ENCODE results near the gene PLD4.

PLD4 gene

GRCh38 chr14:104876251-104876699, 48.4 kb upstream of the PLD4 start:
- no peak for DNase-seq (ENCODE audit: low read depth in 1 of 2, low spot score in 1 of 2)

GRCh38 chr14:104877066-104877805, 47.4 kb upstream of the PLD4 start:
- DNase-seq (ENCODE audit: low read depth in 1 of 2, low spot score in 1 of 2), result no peak
- Histone ChIP-seq H3K27me3 (ENCODE audit: insufficient read depth, poor library complexity, severe bottlenecking) (peaks cover 4% of the 10 kb centered on the region), H3K4me3 (replicated peaks; ENCODE audit: insufficient read depth, low read length) (no peak overlapping the region), H3K27ac (replicated peaks) (no peak overlapping the region)
- no peak for TF ChIP-seq CTCF (IDR thresholded peaks at IDR 0.05; ENCODE audit: insufficient read depth, low read length)
- no peak for TF ChIP-seq REST (IDR thresholded peaks at IDR 0.05; ENCODE audit: insufficient replicate concordance, low read depth)
- no peak for TF ChIP-seq POLR2AphosphoS5 (IDR thresholded peaks at IDR 0.05; ENCODE audit: low read depth)
- no peak for TF ChIP-seq SPI1 (IDR thresholded peaks at IDR 0.05; ENCODE audit: borderline replicate concordance, low read depth)
- TF ChIP-seq GABPA (IDR thresholded peaks at IDR 0.05; ENCODE audit: low read depth), result no peak

More at GRCh38 chr14:104876251-104876699, 48.4 kb upstream of the PLD4 start:
- H3K27ac ChIP-seq (replicated peaks), result no peak overlapping the region
- TF ChIP-seq CTCF (IDR thresholded peaks at IDR 0.05; ENCODE audit: insufficient read depth, low read length) (no peak), SPI1 (IDR thresholded peaks at IDR 0.05; ENCODE audit: borderline replicate concordance, low read depth) (no peak), GABPA (IDR thresholded peaks at IDR 0.05; ENCODE audit: low read depth) (no peak), REST (IDR thresholded peaks at IDR 0.05; ENCODE audit: insufficient replicate concordance, low read depth) (no peak), POLR2AphosphoS5 (IDR thresholded peaks at IDR 0.05; ENCODE audit: low read depth) (no peak)
- H3K27me3 ChIP-seq (ENCODE audit: insufficient read depth, poor library complexity, severe bottlenecking), result peaks cover 2% of the 10 kb centered on the region
- no peak overlapping the region for H3K4me3 ChIP-seq (replicated peaks; ENCODE audit: insufficient read depth, low read length)

- no peak overlapping the region for H3K4me3 ChIP-seq (replicated peaks; ENCODE audit: insufficient read depth, low read length)
- no peak overlapping the region for H3K27ac ChIP-seq (replicated peaks)
- TF ChIP-seq REST (IDR thresholded peaks at IDR 0.05; ENCODE audit: insufficient replicate concordance, low read depth), result no peak
- TF ChIP-seq CTCF (IDR thresholded peaks at IDR 0.05; ENCODE audit: insufficient read depth, low read length), result no peak
- no peak for TF ChIP-seq GABPA (IDR thresholded peaks at IDR 0.05; ENCODE audit: low read depth)
- no peak for TF ChIP-seq SPI1 (IDR thresholded peaks at IDR 0.05; ENCODE audit: borderline replicate concordance, low read depth)
- TF ChIP-seq POLR2AphosphoS5 (IDR thresholded peaks at IDR 0.05; ENCODE audit: low read depth), result no peak
- H3K27me3 ChIP-seq (ENCODE audit: insufficient read depth, poor library complexity, severe bottlenecking), result peaks cover 7% of the 10 kb centered on the region
- DNase-seq (ENCODE audit: low read depth in 1 of 2, low spot score in 1 of 2), result no peak
Measured at GRCh38 chr14:104877806-104878550, 46.7 kb upstream of the PLD4 start.
